Body of pancreas (tissue), 4 donors: ENCODE data around the gene COL28A1. TPM values are rescaled to one million over a fixed set of nuclear protein-coding genes. Genes with fewer than 3 reads are reported as not detected.

Experiments
- ATAC-seq: fragments of 150-250 bp; one replicate; pipeline ENCODE4 v1.9.1; 2016
- DNase-seq, 4 donors: peaks; one replicate each; pipeline ENCODE4 v3.0.0-alpha.2; 2019
- H3K27ac ChIP-seq, 4 donors: fragments of 200-600 bp; sonication (generic); 1 replicate in 3 of 4; 2 replicates in 1 of 4; pipeline versions ENCODE4 v1.5.1 to v1.6.1; 2016 to 2019; ENCODE audit warnings: mild to moderate bottlenecking in 1 of 4, mixed read lengths in 1 of 4, moderate library complexity in 1 of 4
- H3K27me3 ChIP-seq, 2 donors: fragments of 200-600 bp; sonication (generic); one replicate each; pipeline ENCODE4 v1.6.0; 2016; ENCODE audit warnings: mild to moderate bottlenecking in 1 of 2
- H3K36me3 ChIP-seq, 2 donors: fragments of 200-600 bp; sonication (generic); replicated peaks in 1 of 2; 2 replicates each; pipeline ENCODE4 v1.5.1; 2016; ENCODE audit warnings: low read depth in 2 of 2; ENCODE audit not compliant: insufficient read depth in 1 of 2
- H3K4me1 ChIP-seq: fragments of 200-600 bp; sonication (generic); one replicate; pipeline ENCODE4 v1.6.0; 2016
- H3K4me3 ChIP-seq, 2 donors: fragments of 200-600 bp; sonication (generic); 1 replicate in 1 of 2; 2 replicates in 1 of 2; pipeline ENCODE4 v1.5.1; 2016 to 2019
- H3K9me3 ChIP-seq, 3 donors: fragments of 200-600 bp; sonication (generic); 1 replicate in 2 of 3; 2 replicates in 1 of 3; pipeline ENCODE4 v1.5.1; 2016
- CTCF ChIP-seq, 7 experiments: fragments of 450-650 bp in 4 of 7; fragments of 200-600 bp in 3 of 7; sonication (generic) in 3 of 7; IDR thresholded peaks; one replicate each; pipeline ENCODE4 v1.5.1; 2016 to 2019; ENCODE audit warnings: antibody characterized with exemption in 7 of 7
- POLR2A ChIP-seq, 3 donors: fragments of 450-650 bp; IDR thresholded peaks; one replicate each; pipeline ENCODE4 v1.6.1; 2016; ENCODE audit warnings: antibody characterized with exemption in 3 of 3, mild to moderate bottlenecking in 2 of 3
- WGBS, 2 donors: methylation state at CpG; one replicate each; pipeline ENCODE4 v1.1.5; 2017; 5-methylcytosine and 5-hydroxymethylcytosine counted together
- intact Hi-C: fragments of 100-400 bp; cut with DNase I; formaldehyde crosslinking; loops from one replicate; pipeline ENCODE4 v1.15.1; 2023
- total RNA-seq, 2 donors: library from RNA; depleted of rRNA; stranded (reverse); fragments of >200 nt; gene quantifications; one replicate each; pipeline ENCODE4 v1.1.0, GENCODE V29; 2016

The COL28A1 gene
- total RNA-seq, 2 donors from 2014 or later: 13.8 to 16.9 TPM

GRCh38 chr7:7527047-7527446, 8.6 kb downstream of the COL28A1 start:
- intact Hi-C loops: no loop called here
- no peaks in the 10 kb centered on the region for H3K36me3 ChIP-seq
- 91 to 100% methylated on average over 3 of the region's 3 CpGs for WGBS, 2 donors
- no peaks in the 10 kb centered on the region for H3K4me1 ChIP-seq
- ATAC-seq: no peak
- H3K27me3 ChIP-seq: no peaks in the 10 kb centered on the region
- TF ChIP-seq CTCF (IDR thresholded peaks at IDR 0.05): no peak
- no peak for TF ChIP-seq POLR2A (IDR thresholded peaks at IDR 0.05)
- H3K4me3 ChIP-seq: no peak overlapping the region
- H3K27ac ChIP-seq: no peak overlapping the region
- no peaks in the 10 kb centered on the region for H3K9me3 ChIP-seq
- DNase-seq: no peak

GRCh38 chr7:7526006-7526405, 9.7 kb downstream of the COL28A1 start:
- Histone ChIP-seq H3K4me3 (no peak overlapping the region), H3K4me1 (no peaks in the 10 kb centered on the region), H3K36me3 (no peaks in the 10 kb centered on the region), H3K27ac (no peak overlapping the region), H3K27me3 (no peaks in the 10 kb centered on the region), H3K9me3 (no peaks in the 10 kb centered on the region)
- intact Hi-C loops: no loop called here
- DNase-seq (no peak), ATAC-seq (no peak)
- 90 to 94% methylated on average over 2 of the region's 2 CpGs for WGBS, 2 donors
- TF ChIP-seq CTCF (IDR thresholded peaks at IDR 0.05): no peak
- TF ChIP-seq POLR2A (IDR thresholded peaks at IDR 0.05): no peak

- no peak for TF ChIP-seq POLR2A (IDR thresholded peaks at IDR 0.05)
- no peak for TF ChIP-seq CTCF (IDR thresholded peaks at IDR 0.05)
- intact Hi-C loops: no loop called here
- Histone ChIP-seq H3K4me1 (no peaks in the 10 kb centered on the region), H3K27ac (no peak overlapping the region), H3K27me3 (no peaks in the 10 kb centered on the region), H3K9me3 (no peaks in the 10 kb centered on the region), H3K36me3 (no peaks in the 10 kb centered on the region), H3K4me3 (no peak overlapping the region)
- DNase-seq (no peak), ATAC-seq (no peak)
- WGBS, 2 donors: 69 to 76% methylated on average over 3 of the region's 3 CpGs
Measured at GRCh38 chr7:7524121-7524520, 11.6 kb downstream of the COL28A1 start.

GRCh38 chr7:7522421-7522820, 13.3 kb downstream of the COL28A1 start:
- ATAC-seq: no peak
- Histone ChIP-seq H3K27ac (no peak overlapping the region), H3K4me3 (no peak overlapping the region), H3K27me3 (no peaks in the 10 kb centered on the region), H3K36me3 (no peaks in the 10 kb centered on the region), H3K9me3 (no peaks in the 10 kb centered on the region), H3K4me1 (no peaks in the 10 kb centered on the region)
- no peak for TF ChIP-seq POLR2A (IDR thresholded peaks at IDR 0.05)
- TF ChIP-seq CTCF (IDR thresholded peaks at IDR 0.05): no peak
- 87 to 90% methylated on average over 3 of the region's 3 CpGs for WGBS, 2 donors
- no peak for DNase-seq
- intact Hi-C loops: no loop called here

GRCh38 chr7:7521259-7521658, 14.4 kb downstream of the COL28A1 start:
- Histone ChIP-seq H3K4me1 (no peaks in the 10 kb centered on the region), H3K9me3 (no peaks in the 10 kb centered on the region), H3K27me3 (no peaks in the 10 kb centered on the region), H3K36me3 (no peaks in the 10 kb centered on the region), H3K27ac (no peak overlapping the region), H3K4me3 (no peak overlapping the region)
- TF ChIP-seq POLR2A (IDR thresholded peaks at IDR 0.05) (no peak), CTCF (IDR thresholded peaks at IDR 0.05) (no peak)
- no peak for ATAC-seq
- DNase-seq: no peak
- WGBS, 2 donors: 76 to 78% methylated on average over 3 of the region's 3 CpGs
- intact Hi-C loops: no loop called here
